OCI-LY1 (cell line): ENCODE measurements around the gene OR6Y1.

Experiments
- H2AFZ ChIP-seq: fragments of 200-600 bp; sonication (generic), shearing (Covaris generic); 2 replicates; pipeline ENCODE4 v1.6.0; 2014; ENCODE audit warnings: antibody characterized with exemption, mild to moderate bottlenecking, low read length
- H3F3A ChIP-seq: fragments of 200-600 bp; sonication (generic), shearing (Covaris generic); 2 replicates; pipeline ENCODE4 v1.6.0; 2014; ENCODE audit warnings: mild to moderate bottlenecking, antibody characterized with exemption, low read length, moderate library complexity; ENCODE audit not compliant: insufficient read depth
- H3K27ac ChIP-seq: fragments of 200-600 bp; sonication (generic); 2 replicates; pipeline ENCODE4 v1.5.1; 2014; ENCODE audit warnings: low read length, mixed run types, mild to moderate bottlenecking, low read depth; ENCODE audit not compliant: poor library complexity, severe bottlenecking
- H3K27me3 ChIP-seq: fragments of 200-600 bp; sonication (generic); 2 replicates; pipeline ENCODE4 v1.6.0; 2014; ENCODE audit warnings: antibody characterized with exemption, mild to moderate bottlenecking, low read length, moderate library complexity; ENCODE audit not compliant: insufficient read depth
- H3K36me3 ChIP-seq: fragments of 200-600 bp; sonication (generic); 2 replicates; pipeline ENCODE4 v1.6.1; 2014; ENCODE audit warnings: mild to moderate bottlenecking, antibody characterized with exemption, low read length, moderate library complexity, mixed read lengths; ENCODE audit not compliant: insufficient read depth
- H3K4me1 ChIP-seq: fragments of 200-600 bp; sonication (generic); 2 replicates; pipeline ENCODE4 v1.5.1; 2014; ENCODE audit warnings: mild to moderate bottlenecking, low read length, moderate library complexity; ENCODE audit not compliant: insufficient read depth, severe bottlenecking
- H3K4me2 ChIP-seq: fragments of 200-600 bp; sonication (generic), shearing (Covaris generic); 2 replicates; pipeline ENCODE4 v1.6.1; 2014; ENCODE audit warnings: low read length
- H3K4me3 ChIP-seq: fragments of 200-600 bp; sonication (generic); 2 replicates; pipeline ENCODE4 v1.5.1; 2014; ENCODE audit warnings: low read length, low read depth, mild to moderate bottlenecking, mixed read lengths; ENCODE audit not compliant: poor library complexity, severe bottlenecking
- H3K79me2 ChIP-seq: fragments of 200-600 bp; shearing (Covaris generic); 2 replicates; pipeline ENCODE4 v1.6.1; 2016; ENCODE audit warnings: mixed run types, low read length, mixed read lengths; ENCODE audit not compliant: insufficient read depth
- H3K9ac ChIP-seq: fragments of 200-600 bp; sonication (generic), shearing (Covaris generic); 2 replicates; pipeline ENCODE4 v1.6.1; 2014; ENCODE audit warnings: mild to moderate bottlenecking, low read length, mixed read lengths
- H3K9me2 ChIP-seq: fragments of 200-600 bp; sonication (generic), shearing (Covaris generic); 2 replicates; pipeline ENCODE4 v1.6.1; 2014; ENCODE audit warnings: low read depth, mild to moderate bottlenecking, low read length, mixed read lengths
- H3K9me3 ChIP-seq: fragments of 200-600 bp; shearing (Covaris generic); 2 replicates; pipeline ENCODE4 v1.6.1; 2014; ENCODE audit warnings: low read length, mixed read lengths
- H4K20me1 ChIP-seq: fragments of 200-600 bp; sonication (generic), shearing (Covaris generic); 2 replicates; pipeline ENCODE4 v1.6.0; 2016; ENCODE audit warnings: mild to moderate bottlenecking, low read length; ENCODE audit not compliant: insufficient read depth
- EZH2 ChIP-seq: fragments of 200-600 bp; sonication (generic), shearing (Covaris generic); IDR thresholded peaks from 2 replicates; pipeline ENCODE4 v1.8.0; 2017; ENCODE audit warnings: borderline replicate concordance, mixed run types, mild to moderate bottlenecking, antibody characterized with exemption, low read length, moderate library complexity, mixed read lengths
- TF ChIP-seq, protein P1 (sequence below): fragments of 200-600 bp; sonication (generic), shearing (Covaris generic); IDR thresholded peaks from 2 replicates; pipeline ENCODE4 v1.5.1; 2017; ENCODE audit warnings: mild to moderate bottlenecking, antibody characterized with exemption, low read length, moderate library complexity, mixed read lengths

Gene OR6Y1

GRCh38 chr1:158494796-158495195, 59.4 kb downstream of the OR6Y1 start:
- Histone ChIP-seq H3K79me2 (no peaks in the 10 kb centered on the region), H3K4me2 (no peak overlapping the region), H2AFZ (no peak overlapping the region), H3K9ac (no peak overlapping the region), H3K36me3 (no peaks in the 10 kb centered on the region), H3K9me2 (no peaks in the 10 kb centered on the region), H3K4me3 (no peak overlapping the region), H3K27me3 (no peaks in the 10 kb centered on the region), H3K27ac (no peak overlapping the region), H3K9me3 (no peaks in the 10 kb centered on the region), H4K20me1 (no peaks in the 10 kb centered on the region), H3F3A (no peaks in the 10 kb centered on the region), H3K4me1 (no peaks in the 10 kb centered on the region)
- TF ChIP-seq, protein P1, sequence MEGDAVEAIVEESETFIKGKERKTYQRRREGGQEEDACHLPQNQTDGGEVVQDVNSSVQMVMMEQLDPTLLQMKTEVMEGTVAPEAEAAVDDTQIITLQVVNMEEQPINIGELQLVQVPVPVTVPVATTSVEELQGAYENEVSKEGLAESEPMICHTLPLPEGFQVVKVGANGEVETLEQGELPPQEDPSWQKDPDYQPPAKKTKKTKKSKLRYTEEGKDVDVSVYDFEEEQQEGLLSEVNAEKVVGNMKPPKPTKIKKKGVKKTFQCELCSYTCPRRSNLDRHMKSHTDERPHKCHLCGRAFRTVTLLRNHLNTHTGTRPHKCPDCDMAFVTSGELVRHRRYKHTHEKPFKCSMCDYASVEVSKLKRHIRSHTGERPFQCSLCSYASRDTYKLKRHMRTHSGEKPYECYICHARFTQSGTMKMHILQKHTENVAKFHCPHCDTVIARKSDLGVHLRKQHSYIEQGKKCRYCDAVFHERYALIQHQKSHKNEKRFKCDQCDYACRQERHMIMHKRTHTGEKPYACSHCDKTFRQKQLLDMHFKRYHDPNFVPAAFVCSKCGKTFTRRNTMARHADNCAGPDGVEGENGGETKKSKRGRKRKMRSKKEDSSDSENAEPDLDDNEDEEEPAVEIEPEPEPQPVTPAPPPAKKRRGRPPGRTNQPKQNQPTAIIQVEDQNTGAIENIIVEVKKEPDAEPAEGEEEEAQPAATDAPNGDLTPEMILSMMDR, result no peak
- TF ChIP-seq EZH2, result no peak
